ENCODE data around the gene CBY3. TPM values are rescaled to one million over a fixed set of nuclear protein-coding genes. Genes with fewer than 3 reads are reported as not detected.

Gene CBY3
- total and polyA plus RNA-seq, 4 donors: 0.10 to 0.22 TPM; not detected in 2

DNA sequence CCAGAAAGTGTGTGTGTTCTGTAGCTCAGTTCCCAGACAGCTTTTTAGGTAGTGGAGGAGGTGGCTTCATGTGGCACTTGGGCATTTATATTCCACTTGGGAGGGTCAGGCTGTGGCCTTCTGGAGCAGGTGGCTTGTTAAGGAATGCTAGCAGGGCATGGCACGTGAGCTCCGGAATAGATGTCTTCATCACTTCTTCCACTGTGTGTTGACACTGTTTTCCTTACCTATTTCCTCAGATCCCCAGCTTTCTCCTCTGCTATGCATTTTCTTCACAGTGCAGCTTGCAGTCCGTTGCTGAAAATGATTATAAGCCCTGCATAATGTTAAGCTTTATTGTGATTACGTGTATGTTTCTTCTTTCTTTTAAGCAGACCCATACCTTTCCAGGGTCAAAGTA, 48.5 kb upstream of the CBY3 start:
- ATAC-seq (ENCODE audit: insufficient read depth, low FRiP score): no peak
- Histone ChIP-seq H3K4me1 (ENCODE audit: control insufficient read depth in 5 of 5, insufficient read depth in 5 of 5, low read length in 5 of 5) (peaks cover 2 to 8% (median 4%) of the 10 kb centered on the region in 5 donors), H3K27ac (ENCODE audit: low read depth in 1 of 2, low read length in 1 of 2) (no peak overlapping the region), H3K4me3 (no peak overlapping the region), H3K27me3 (ENCODE audit: control insufficient read depth in 3 of 3, insufficient read depth in 3 of 3, low read length in 2 of 3) (no peaks in the 10 kb centered on the region), H3K9me3 (ENCODE audit: control insufficient read depth in 4 of 4, insufficient read depth in 3 of 4, low read length in 3 of 4) (no peaks in the 10 kb centered on the region), H3K9ac (ENCODE audit: insufficient read depth in 1 of 2, low read length in 2 of 2) (no peak overlapping the region), H3K36me3 (ENCODE audit: control insufficient read depth in 4 of 4, insufficient read depth in 4 of 4, low read length in 4 of 4) (peaks cover 22 to 36% (median 27%) of the 10 kb centered on the region in 4 donors)
- TF ChIP-seq, protein P1, sequence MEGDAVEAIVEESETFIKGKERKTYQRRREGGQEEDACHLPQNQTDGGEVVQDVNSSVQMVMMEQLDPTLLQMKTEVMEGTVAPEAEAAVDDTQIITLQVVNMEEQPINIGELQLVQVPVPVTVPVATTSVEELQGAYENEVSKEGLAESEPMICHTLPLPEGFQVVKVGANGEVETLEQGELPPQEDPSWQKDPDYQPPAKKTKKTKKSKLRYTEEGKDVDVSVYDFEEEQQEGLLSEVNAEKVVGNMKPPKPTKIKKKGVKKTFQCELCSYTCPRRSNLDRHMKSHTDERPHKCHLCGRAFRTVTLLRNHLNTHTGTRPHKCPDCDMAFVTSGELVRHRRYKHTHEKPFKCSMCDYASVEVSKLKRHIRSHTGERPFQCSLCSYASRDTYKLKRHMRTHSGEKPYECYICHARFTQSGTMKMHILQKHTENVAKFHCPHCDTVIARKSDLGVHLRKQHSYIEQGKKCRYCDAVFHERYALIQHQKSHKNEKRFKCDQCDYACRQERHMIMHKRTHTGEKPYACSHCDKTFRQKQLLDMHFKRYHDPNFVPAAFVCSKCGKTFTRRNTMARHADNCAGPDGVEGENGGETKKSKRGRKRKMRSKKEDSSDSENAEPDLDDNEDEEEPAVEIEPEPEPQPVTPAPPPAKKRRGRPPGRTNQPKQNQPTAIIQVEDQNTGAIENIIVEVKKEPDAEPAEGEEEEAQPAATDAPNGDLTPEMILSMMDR (IDR thresholded peaks at IDR 0.05; ENCODE audit: control extremely low read depth, extremely low read depth): no peak
- 52 to 93% methylated on average over 4 of the region's 4 CpGs for WGBS, 2 donors
- no peak for DNase-seq

DNA sequence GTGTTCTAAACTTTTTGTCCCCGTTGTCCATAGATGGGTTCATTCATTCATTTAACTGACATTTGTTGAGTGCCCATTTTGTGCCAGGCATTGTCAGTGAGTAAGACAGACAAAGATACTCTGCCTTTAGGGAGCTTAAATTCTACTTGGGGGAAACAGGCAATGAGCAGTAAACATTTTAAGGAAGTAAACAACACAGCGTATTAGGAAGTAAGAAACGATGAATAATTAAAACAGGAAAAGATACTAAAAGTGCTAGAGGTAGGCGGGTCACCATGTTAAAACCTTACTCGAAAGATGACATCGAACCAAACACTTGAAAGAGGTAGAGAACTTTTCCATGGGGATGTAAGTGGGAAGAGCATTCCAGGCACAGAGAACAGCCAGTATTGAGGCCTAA, 46.3 kb upstream of the CBY3 start:
- H3K4me1 ChIP-seq (ENCODE audit: control insufficient read depth in 5 of 5, insufficient read depth in 5 of 5, low read length in 5 of 5): peaks cover 0 to 4% (median 2%) of the 10 kb centered on the region in 5 donors
- TF ChIP-seq, protein P1 (IDR thresholded peaks at IDR 0.05; ENCODE audit: control extremely low read depth, extremely low read depth): no peak
- no peak overlapping the region for H3K9ac ChIP-seq (ENCODE audit: insufficient read depth in 1 of 2, low read length in 2 of 2)
- no peak for ATAC-seq (ENCODE audit: insufficient read depth, low FRiP score)
- peaks cover 34 to 57% (median 43%) of the 10 kb centered on the region in 4 donors for H3K36me3 ChIP-seq (ENCODE audit: control insufficient read depth in 4 of 4, insufficient read depth in 4 of 4, low read length in 4 of 4)
- no peaks in the 10 kb centered on the region for H3K27me3 ChIP-seq (ENCODE audit: control insufficient read depth in 3 of 3, insufficient read depth in 3 of 3, low read length in 2 of 3)
- H3K4me3 ChIP-seq: no peak overlapping the region
- 58 to 60% methylated on average over 6 of the region's 6 CpGs for WGBS, 2 donors
- H3K27ac ChIP-seq (ENCODE audit: low read depth in 1 of 2, low read length in 1 of 2): no peak overlapping the region
- no peaks in the 10 kb centered on the region for H3K9me3 ChIP-seq (ENCODE audit: control insufficient read depth in 4 of 4, insufficient read depth in 3 of 4, low read length in 3 of 4)
- no peak for DNase-seq

DNA sequence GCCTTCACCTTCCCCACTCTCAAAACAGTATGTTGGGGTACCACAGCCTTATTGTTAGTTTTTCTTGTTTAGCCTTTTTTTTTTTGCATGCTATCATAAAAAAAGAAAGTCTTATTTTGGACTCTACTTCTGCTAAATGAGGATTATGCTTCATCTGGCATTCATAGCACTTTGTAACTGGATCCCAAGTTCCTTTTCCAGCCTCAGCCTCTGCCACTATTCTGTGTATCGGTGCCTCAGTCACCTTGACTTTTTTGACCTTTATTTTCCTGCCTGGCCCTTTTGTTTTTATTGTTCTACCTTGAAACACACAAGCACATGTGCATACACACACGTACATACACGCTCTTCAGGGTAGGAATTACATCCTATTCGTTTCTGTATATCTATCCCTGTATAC, 43.3 kb upstream of the CBY3 start:
- H3K27me3 ChIP-seq (ENCODE audit: control insufficient read depth in 3 of 3, insufficient read depth in 3 of 3, low read length in 2 of 3): no peaks in the 10 kb centered on the region
- DNase-seq (no peak), ATAC-seq (ENCODE audit: insufficient read depth, low FRiP score) (no peak)
- WGBS, 2 donors: 93 to 94% methylated on average over 4 of the region's 4 CpGs
- no peak overlapping the region for H3K9ac ChIP-seq (ENCODE audit: insufficient read depth in 1 of 2, low read length in 2 of 2)
- H3K4me1 ChIP-seq (ENCODE audit: control insufficient read depth in 5 of 5, insufficient read depth in 5 of 5, low read length in 5 of 5): no peaks in the 10 kb centered on the region
- no peak overlapping the region for H3K4me3 ChIP-seq
- TF ChIP-seq, protein P1 (IDR thresholded peaks at IDR 0.05; ENCODE audit: control extremely low read depth, extremely low read depth): no peak
- H3K36me3 ChIP-seq (ENCODE audit: control insufficient read depth in 4 of 4, insufficient read depth in 4 of 4, low read length in 4 of 4): peaks cover 48 to 72% (median 60%) of the 10 kb centered on the region in 4 donors
- no peak overlapping the region for H3K27ac ChIP-seq (ENCODE audit: low read depth in 1 of 2, low read length in 1 of 2)
- no peaks in the 10 kb centered on the region for H3K9me3 ChIP-seq (ENCODE audit: control insufficient read depth in 4 of 4, insufficient read depth in 3 of 4, low read length in 3 of 4)

DNA sequence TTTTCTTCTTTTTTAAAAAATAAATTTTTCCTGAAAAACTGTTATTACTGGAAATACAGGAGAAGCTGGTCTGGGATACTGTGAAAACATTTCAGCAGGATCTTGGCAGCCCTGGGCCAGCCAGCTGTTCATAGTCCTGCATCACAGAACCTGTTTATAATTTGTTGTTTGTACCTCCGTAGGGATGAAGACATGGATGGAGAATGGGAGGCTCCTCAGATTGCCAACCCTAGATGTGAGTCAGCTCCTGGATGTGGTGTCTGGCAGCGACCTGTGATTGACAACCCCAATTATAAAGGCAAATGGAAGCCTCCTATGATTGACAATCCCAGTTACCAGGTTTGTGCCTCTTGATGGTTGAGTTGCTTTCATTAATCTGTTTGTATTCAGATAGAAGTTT, 39.4 kb upstream of the CBY3 start:
- 87 to 95% methylated on average over 2 of the region's 2 CpGs for WGBS, 2 donors
- no peak overlapping the region for H3K9ac ChIP-seq (ENCODE audit: insufficient read depth in 1 of 2, low read length in 2 of 2)
- peaks cover 50 to 70% (median 56%) of the 10 kb centered on the region in 4 donors for H3K36me3 ChIP-seq (ENCODE audit: control insufficient read depth in 4 of 4, insufficient read depth in 4 of 4, low read length in 4 of 4)
- H3K27me3 ChIP-seq (ENCODE audit: control insufficient read depth in 3 of 3, insufficient read depth in 3 of 3, low read length in 2 of 3): no peaks in the 10 kb centered on the region
- no peaks in the 10 kb centered on the region for H3K4me1 ChIP-seq (ENCODE audit: control insufficient read depth in 5 of 5, insufficient read depth in 5 of 5, low read length in 5 of 5)
- DNase-seq (no peak), ATAC-seq (ENCODE audit: insufficient read depth, low FRiP score) (no peak)
- H3K9me3 ChIP-seq (ENCODE audit: control insufficient read depth in 4 of 4, insufficient read depth in 3 of 4, low read length in 3 of 4): no peaks in the 10 kb centered on the region
- H3K4me3 ChIP-seq: no peak overlapping the region
- TF ChIP-seq, protein P1 (IDR thresholded peaks at IDR 0.05; ENCODE audit: control extremely low read depth, extremely low read depth): no peak
- no peak overlapping the region for H3K27ac ChIP-seq (ENCODE audit: low read depth in 1 of 2, low read length in 1 of 2)
